ENCODE results near the gene TLK1.

GRCh38 chr2:171159372-171160118 lies 1.1 kb downstream of the TLK1 start:
- TF ChIP-seq, protein P1, sequence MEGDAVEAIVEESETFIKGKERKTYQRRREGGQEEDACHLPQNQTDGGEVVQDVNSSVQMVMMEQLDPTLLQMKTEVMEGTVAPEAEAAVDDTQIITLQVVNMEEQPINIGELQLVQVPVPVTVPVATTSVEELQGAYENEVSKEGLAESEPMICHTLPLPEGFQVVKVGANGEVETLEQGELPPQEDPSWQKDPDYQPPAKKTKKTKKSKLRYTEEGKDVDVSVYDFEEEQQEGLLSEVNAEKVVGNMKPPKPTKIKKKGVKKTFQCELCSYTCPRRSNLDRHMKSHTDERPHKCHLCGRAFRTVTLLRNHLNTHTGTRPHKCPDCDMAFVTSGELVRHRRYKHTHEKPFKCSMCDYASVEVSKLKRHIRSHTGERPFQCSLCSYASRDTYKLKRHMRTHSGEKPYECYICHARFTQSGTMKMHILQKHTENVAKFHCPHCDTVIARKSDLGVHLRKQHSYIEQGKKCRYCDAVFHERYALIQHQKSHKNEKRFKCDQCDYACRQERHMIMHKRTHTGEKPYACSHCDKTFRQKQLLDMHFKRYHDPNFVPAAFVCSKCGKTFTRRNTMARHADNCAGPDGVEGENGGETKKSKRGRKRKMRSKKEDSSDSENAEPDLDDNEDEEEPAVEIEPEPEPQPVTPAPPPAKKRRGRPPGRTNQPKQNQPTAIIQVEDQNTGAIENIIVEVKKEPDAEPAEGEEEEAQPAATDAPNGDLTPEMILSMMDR (conservative IDR thresholded peaks at IDR 0.05; ENCODE audit: low read depth in 2 of 2): peak; percentile 54 to 56
- no peak for TF ChIP-seq EZH2phosphoT487 (IDR thresholded peaks at IDR 0.05; ENCODE audit: unreplicated experiment)
- TF ChIP-seq POLR2AphosphoS5 (IDR thresholded peaks at IDR 0.05; ENCODE audit: low read depth): peak; percentile 46; the same call in 1 of the 2 replicates
